Bone marrow (tissue), 2 donors: ENCODE results near the gene HM13.
"Not testable (repeated sequence)": the region's sequence is repeated elsewhere in the genome, so short reads cannot be mapped to it uniquely, and the experiment has no call there.

ENCODE experiments used
- DNase-seq, 2 donors: peaks; one replicate each; lab custom pipeline; 2025; lab: John Stamatoyannopoulos, UW

Gene HM13

DNA sequence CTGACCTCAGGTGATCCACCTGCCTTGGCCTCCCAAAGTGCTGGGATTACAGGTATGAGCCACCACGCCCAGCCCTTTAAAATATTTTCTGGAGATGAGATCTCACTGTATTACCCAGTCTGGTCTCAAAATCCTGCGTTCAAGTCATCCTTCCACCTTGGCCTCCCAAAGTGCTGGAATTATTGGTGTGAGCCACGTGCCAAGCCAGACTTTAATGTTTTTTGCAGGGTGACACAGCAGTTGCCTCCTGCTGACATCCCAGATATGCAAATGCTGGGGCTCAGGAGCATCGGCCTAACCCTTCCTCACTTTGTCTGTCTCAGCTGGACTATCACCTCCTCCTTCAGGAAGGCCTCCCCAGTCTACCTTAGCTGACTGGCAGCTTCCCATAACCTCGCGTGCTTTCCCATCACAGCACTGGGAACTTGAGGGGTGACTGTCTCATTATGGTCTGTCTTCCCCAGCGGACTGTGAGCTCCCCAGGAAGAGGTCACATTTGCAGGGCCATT lies 76.5 kb downstream of the HM13 start:
- no peak for DNase-seq

GRCh38 chr20:31593221-31594001 lies 79.2 kb downstream of the HM13 start:
- DNase-seq: peak in 1 of 2 donors; percentile 72

GRCh38 chr20:31594002-31594557 lies 79.8 kb downstream of the HM13 start:
- no peak for DNase-seq

- no peak for DNase-seq
Measured at GRCh38 chr20:31594558-31595379, 80.5 kb downstream of the HM13 start.

DNA sequence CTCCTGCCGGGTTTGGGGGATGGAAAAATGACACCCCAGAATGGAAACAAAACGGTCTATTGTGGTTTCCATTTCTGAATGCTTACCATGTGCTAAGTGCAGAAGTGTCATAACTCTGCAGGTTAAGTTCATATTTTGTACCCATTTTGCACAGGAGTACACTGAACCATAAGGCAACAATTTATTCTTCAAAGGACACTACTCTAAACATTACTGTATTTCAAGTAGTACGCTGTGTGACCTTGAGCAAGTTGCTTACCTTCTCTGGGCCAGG lies 81.1 kb downstream of the HM13 start:
- DNase-seq: no peak

DNA sequence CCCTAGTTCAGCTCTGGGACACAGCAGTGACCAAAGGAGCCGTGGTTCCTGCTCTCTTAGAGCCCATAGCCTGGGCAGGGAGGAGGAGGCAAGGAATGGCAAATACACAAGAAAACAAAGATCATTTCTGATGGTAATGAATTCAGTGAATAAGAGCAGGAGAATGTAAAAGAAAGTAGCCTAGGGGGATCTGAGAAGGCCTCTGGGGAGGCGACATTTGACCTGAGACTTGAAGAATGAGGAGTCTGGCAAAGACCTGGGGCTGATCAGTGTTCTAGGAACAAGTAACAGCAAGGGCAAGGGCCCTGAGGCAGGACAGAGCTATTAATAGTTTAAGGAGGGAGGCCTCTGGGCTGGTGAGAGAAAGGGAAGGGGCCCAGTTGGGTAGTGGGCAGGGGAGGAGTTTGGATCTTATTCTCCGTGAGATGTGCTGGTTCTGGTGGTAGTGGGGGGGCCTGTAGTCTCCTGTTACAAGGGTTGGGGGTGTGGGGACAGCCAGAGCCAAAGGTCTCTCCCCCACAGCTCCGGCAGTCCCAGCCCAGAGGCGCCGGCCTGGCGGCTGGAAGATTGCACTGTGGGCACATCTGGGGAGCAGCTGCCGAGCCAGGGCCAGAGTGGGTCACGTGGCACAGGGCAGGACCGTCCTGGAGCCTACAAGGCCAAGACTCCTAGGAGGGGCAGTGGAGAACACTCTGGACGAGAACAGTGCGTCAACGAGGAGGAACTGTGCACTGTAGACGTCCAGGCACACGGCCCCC lies 81.6 kb downstream of the HM13 start:
- DNase-seq: no peak

- DNase-seq: not testable (repeated sequence)
Measured at GRCh38 chr20:31596412-31596715, 82.1 kb downstream of the HM13 start.

DNA sequence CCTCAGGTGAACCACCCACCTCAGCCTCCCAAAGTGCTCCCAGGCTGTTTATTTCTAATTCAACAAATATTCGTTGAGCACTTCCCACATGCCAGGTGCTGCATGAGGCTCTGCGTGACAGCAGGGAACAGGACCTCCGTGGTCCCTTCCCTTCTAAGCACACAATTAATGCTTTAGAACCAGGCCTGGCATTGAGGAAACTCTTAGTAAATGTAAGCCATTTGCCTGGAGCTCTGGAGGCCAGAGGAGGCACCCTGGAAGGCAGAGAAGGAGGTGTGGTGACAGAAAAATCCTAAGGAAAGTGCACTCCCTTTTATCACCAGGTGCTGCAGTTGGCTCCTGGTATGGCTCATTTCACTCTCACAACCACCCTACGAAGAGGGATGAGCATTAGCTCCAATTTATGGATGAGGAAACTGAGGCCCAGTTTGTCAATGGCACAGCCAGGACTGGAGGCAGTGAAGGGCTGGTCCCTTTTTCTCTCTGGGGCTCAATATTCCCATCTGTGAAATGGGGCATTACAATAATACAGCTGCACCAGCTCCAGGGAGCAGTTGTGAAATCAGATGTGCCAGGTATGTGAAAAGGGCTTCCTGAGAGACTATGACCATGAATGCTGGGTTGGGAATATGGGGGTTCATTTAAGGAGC lies 82.7 kb downstream of the HM13 start:
- no peak for DNase-seq

DNA sequence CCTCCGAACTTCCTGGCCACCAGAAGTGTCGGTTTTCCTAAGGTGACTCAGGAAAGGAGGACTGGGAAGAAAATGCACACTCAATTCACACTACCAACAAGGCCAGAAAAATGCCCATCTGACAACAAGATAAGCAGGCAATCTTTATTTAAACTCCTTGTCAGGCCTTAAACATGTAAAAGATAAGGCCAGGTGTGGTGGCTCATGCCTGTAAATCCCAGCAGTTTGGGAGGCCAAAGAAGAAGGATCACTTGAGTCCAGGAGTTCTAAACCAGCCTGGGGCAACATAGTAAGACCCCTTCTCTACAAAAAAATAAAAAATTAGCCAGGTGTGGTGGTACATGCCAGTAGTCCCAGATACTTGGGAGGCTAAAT lies 83.2 kb downstream of the HM13 start:
- DNase-seq: no peak

DNA sequence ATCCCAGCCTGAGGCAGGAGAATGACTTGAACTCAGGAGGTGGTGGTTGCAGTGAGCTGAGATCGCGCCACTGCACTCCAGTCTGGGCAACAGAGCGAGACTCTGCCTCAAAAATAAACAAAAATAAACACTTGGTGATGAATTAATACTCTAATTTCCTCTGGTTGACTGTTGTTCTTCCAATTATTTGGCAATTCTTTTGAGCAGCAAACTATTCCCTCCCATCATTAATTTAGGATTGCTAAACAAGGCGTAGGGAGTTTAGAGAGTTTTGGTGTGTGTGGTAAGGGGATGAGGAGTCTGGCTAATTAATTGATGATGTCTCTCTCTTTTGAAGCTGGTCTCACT lies 88.2 kb downstream of the HM13 start:
- DNase-seq: no peak

- no peak for DNase-seq
Measured at GRCh38 chr20:31602779-31603441, 88.7 kb downstream of the HM13 start.

DNA sequence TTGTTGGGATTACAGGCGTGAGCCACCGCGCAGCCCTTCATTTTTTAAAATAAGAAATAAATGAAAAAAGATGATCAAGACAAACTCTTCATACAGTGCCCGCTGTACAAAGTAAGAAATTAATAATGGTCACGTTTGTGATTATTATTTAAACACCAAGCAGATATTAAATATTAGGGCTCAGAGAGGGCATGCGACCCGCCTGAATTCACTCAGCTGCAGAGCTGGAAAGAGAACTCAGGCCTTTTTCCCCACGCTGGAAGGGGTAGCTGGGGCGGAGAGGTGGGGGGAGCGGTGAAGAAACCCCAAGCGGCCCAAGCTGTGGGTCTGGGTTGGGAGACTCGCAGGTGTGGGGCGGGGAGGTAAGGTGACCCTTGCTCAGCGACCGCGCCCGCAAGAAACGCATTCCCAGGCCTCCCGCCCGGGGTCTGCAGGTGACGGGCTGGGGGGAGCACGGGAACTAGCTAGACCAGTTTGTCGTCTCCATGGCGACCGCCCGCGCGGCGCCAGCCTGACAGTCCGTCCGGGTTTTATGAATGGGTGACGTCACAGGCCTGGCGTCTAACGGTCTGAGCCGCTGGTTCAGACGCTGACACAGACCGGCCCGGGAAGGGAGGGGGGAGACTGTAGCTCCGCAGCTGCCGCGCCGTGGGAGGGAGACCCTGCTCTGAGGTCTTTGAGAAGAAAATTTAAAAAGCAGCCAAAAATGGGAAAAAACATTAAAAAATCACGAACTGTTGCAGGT lies 89.8 kb downstream of the HM13 start:
- peak; percentile 59 to 77 for DNase-seq

DNA sequence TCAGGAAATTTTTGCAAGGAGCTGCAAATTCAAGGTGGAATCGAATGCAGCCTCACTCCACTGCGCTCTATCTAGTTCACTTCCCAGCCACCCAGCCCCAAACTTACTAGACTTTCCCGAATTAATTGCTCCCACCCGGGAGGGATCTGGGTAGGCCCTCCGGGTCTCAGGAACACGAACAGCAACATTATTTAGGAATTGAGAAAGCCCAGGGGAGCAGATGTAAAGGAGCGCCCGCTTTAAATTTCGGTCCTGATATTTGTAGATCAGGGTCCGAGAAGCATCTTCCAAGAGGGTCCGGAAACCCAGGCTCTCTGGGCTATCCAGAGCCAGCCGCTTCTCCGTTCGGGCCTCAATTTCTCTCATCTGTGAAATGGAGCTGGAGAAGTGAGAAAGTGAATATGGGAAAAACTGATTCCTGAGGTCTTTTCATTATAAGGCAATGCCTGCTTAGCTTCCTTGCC lies 90.4 kb downstream of the HM13 start:
- no peak for DNase-seq

DNA sequence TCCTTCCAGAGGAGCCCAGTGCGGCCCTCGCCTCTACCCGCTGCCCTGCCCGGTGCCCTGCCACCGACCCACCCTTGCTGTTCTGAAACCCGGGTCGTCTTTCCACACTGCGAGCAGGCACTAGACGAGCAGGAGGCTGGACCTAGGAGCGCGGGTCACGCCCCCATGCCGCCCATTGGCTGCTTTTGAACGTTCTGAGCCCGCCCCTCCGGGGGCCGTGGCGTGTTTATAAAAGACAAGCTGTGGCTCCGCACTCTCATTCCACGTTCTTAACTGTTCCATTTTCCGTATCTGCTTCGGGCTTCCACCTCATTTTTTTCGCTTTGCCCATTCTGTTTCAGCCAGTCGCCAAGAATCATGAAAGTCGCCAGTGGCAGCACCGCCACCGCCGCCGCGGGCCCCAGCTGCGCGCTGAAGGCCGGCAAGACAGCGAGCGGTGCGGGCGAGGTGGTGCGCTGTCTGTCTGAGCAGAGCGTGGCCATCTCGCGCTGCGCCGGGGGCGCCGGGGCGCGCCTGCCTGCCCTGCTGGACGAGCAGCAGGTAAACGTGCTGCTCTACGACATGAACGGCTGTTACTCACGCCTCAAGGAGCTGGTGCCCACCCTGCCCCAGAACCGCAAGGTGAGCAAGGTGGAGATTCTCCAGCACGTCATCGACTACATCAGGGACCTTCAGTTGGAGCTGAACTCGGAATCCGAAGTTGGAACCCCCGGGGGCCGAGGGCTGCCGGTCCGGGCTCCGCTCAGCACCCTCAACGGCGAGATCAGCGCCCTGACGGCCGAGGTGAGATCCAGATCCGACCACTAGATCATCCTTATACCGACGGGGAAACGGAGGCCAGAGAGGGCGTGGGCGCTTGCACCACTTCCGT lies 91.0 kb downstream of the HM13 start, which contains the start of gene ID1:
TSS of gene ID1 (plus strand) at position 259 of the 871 bp plus-strand sequence. CDS start at position 358, 99 bp downstream.
- DNase-seq: peak; percentile 77 to 82

DNA sequence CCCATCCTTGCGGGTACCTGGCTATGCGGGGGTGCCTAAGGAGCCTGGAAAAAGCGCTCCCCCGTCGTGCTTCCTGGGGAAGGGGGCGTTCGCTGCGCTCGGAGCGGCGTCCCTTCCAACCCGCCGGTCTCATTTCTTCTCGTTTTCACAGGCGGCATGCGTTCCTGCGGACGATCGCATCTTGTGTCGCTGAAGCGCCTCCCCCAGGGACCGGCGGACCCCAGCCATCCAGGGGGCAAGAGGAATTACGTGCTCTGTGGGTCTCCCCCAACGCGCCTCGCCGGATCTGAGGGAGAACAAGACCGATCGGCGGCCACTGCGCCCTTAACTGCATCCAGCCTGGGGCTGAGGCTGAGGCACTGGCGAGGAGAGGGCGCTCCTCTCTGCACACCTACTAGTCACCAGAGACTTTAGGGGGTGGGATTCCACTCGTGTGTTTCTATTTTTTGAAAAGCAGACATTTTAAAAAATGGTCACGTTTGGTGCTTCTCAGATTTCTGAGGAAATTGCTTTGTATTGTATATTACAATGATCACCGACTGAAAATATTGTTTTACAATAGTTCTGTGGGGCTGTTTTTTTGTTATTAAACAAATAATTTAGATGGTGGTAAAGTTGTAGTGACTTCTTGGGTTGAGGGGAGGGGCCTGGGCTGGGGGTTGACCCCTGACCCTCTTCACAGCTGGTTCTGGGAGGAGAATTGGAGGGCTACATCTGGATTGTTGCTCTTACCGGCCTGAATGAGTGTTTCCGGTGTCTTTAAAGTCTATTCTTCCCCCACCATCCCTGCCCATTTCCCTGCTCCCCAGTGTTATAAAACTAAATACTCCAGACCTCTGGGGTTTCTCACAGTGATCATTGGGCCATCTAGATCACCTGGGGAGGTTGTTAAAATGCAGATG lies 91.9 kb downstream of the HM13 start:
- no peak for DNase-seq

DNA sequence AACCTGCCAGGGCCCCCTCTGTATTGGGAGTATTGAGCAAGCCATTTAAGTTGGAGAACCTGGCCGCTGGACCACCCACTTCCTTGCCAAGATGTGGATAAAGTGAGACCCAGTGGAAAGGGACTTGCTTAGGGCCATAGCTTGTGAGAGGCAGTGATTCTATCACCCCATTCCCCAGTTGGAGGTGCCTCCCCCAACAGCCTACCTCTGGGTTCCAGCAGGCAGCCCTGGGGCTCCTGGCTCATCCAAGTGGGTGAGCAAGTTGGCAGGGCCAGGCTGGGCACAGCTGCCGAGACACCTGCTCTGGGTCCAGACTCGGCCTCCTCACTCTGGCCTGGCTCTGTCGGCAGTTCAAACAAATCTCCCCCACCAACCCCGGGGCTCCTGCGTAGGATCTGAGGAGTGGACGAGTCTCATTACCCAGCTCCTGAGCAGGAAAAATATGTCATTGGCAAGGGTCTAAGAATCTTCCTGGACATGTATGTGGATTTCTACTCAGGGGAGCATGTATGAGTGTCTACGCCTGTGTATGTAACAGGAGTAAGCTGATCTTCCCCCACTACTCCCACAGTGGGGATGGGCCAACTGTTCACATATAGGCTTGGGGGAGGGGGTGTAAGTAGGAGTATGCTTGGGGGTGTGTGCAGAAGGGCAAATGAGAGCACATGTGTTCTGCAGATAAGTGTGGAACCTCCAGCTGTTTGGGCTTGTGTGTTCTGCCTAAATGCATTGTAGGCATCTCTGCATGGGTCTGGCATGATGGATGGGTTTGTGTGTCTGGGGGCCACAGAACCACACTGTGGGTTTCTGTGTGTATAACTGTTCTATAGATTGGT lies 92.8 kb downstream of the HM13 start:
- DNase-seq: no peak

GRCh38 chr20:31607640-31608250 lies 93.5 kb downstream of the HM13 start:
- no peak for DNase-seq
